HEK293 (cell line): Measurements from ENCODE around the gene MATN1.

Experiments
- BCL11A ChIP-seq: fragments of 450-650 bp; formaldehyde crosslinking; IDR thresholded peaks from 2 replicates; pipeline ENCODE4 v1.5.1; 2016; ENCODE audit warnings: low read depth, missing biosample characterization, missing genetic modification characterization
- CTCF ChIP-seq: fragments of 450-650 bp; formaldehyde crosslinking; IDR thresholded peaks from 2 replicates; pipeline ENCODE4 v1.5.1; 2016; ENCODE audit warnings: missing biosample characterization, missing genetic modification characterization
- KLF10 ChIP-seq: fragments of 450-650 bp; IDR thresholded peaks from 2 replicates; pipeline ENCODE4 v1.5.1; 2018; ENCODE audit warnings: missing biosample characterization, mild to moderate bottlenecking, missing genetic modification characterization
- PATZ1 ChIP-seq: fragments of 450-650 bp; formaldehyde crosslinking; IDR thresholded peaks from 2 replicates; pipeline ENCODE4 v1.5.1; 2016; ENCODE audit warnings: missing biosample characterization, missing genetic modification characterization
- REST ChIP-seq: fragments of 450-650 bp; formaldehyde crosslinking; IDR thresholded peaks from 2 replicates; pipeline ENCODE4 v1.5.1; 2016; ENCODE audit warnings: missing biosample characterization, missing genetic modification characterization
- ZBTB8A ChIP-seq: fragments of 450-650 bp; formaldehyde crosslinking; IDR thresholded peaks from 2 replicates; pipeline ENCODE4 v1.5.1; 2016; ENCODE audit warnings: missing biosample characterization, missing genetic modification characterization
- ZFP69B ChIP-seq: fragments of 450-650 bp; formaldehyde crosslinking; IDR thresholded peaks from 2 replicates; pipeline ENCODE4 v1.5.1; 2016; ENCODE audit warnings: missing biosample characterization, missing genetic modification characterization
- ZNF132 ChIP-seq: fragments of 450-650 bp; formaldehyde crosslinking; IDR thresholded peaks from 2 replicates; pipeline ENCODE4 v1.5.1; 2017; ENCODE audit warnings: missing biosample characterization, missing genetic modification characterization, borderline replicate concordance
- ZNF146 ChIP-seq: fragments of 450-650 bp; formaldehyde crosslinking; IDR thresholded peaks from 2 replicates; pipeline ENCODE4 v1.5.1; 2016; ENCODE audit warnings: missing biosample characterization, missing genetic modification characterization
- ZNF214 ChIP-seq: fragments of 450-650 bp; formaldehyde crosslinking; IDR thresholded peaks from 2 replicates; pipeline ENCODE4 v1.5.1; 2017; ENCODE audit warnings: missing biosample characterization, mild to moderate bottlenecking, missing genetic modification characterization, borderline replicate concordance
- ZNF274 ChIP-seq, 2 experiments: fragments of 200-500 bp in 1 of 2; fragments of 450-650 bp in 1 of 2; sonication (Bioruptor generic) in 1 of 2; formaldehyde crosslinking in 1 of 2; IDR thresholded peaks; 2 replicates each; pipeline versions ENCODE4 v1.5.1 to v1.6.1; 2014 to 2016; ENCODE audit warnings: borderline replicate concordance in 1 of 2, inconsistent platforms in 1 of 2, low read length in 1 of 2, missing biosample characterization in 1 of 2, missing genetic modification characterization in 1 of 2
- ZNF292 ChIP-seq: fragments of 450-650 bp; formaldehyde crosslinking; IDR thresholded peaks from 2 replicates; pipeline ENCODE4 v1.5.1; 2016; ENCODE audit warnings: low read depth, missing biosample characterization, missing genetic modification characterization, borderline replicate concordance
- ZNF629 ChIP-seq: fragments of 450-650 bp; formaldehyde crosslinking; IDR thresholded peaks from 2 replicates; pipeline ENCODE4 v1.5.1; 2017; ENCODE audit warnings: missing biosample characterization, missing genetic modification characterization

GRCh38 chr1:30692201-30692947, 31.0 kb downstream of the MATN1 start:
- TF ChIP-seq CTCF (tag by site-specific recombination) (no peak), ZNF629 (no peak), ZFP69B (no peak), ZNF132 (tag by site-specific recombination) (no peak), ZNF146 (no peak), ZNF292 (no peak), ZBTB8A (tag by site-specific recombination) (no peak), ZNF274 (IDR thresholded peaks at IDR 0.05; ENCODE audit: low read length) (no peak), ZNF274 (tag by site-specific recombination; IDR thresholded peaks at IDR 0.05; ENCODE audit: borderline replicate concordance) (no peak), BCL11A (tag by site-specific recombination) (no peak), ZNF214 (tag by site-specific recombination) (no peak), KLF10 (tag by site-specific recombination) (no peak), PATZ1 (no peak), REST (tag by site-specific recombination) (no peak)
